Measurements from ENCODE around the gene LRP10.
"Not testable (repeated sequence)": the region's sequence is repeated elsewhere in the genome, so short reads cannot be mapped to it uniquely, and the experiment has no call there.

Gene LRP10

DNA sequence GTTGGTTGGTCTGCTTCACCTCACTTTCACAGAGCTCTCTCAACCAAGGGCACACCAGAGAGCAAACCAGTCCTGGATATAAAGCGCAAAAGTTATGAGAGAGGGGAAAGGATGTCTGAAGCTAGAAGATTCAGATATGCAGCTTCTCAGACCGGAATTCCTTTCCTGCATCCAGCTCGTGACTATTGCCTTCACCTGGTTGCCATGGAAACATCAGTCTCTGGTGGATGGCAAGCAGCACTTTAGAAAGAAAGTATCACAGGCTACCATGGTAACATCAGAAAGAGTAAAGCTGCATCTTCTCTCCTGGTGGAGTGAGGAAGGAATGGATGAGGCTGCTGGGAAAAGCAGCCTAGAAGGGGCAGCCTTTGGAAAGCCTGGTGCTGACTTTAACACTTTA, 25.2 kb downstream of the LRP10 start:
- Histone ChIP-seq H3K9me3 (ENCODE audit: control insufficient read depth, insufficient read depth, low read length) (no peaks in the 10 kb centered on the region), H3K36me3 (ENCODE audit: insufficient read depth, low read length) (0 out of 2 replicates have a peak, but pooled peaks cover 4% of the 10 kb centered on the region), H3K9ac (ENCODE audit: low read depth, low read length) (no peak overlapping the region), H3K4me1 (ENCODE audit: insufficient read depth, low read length) (peaks cover 6% of the 10 kb centered on the region)

DNA sequence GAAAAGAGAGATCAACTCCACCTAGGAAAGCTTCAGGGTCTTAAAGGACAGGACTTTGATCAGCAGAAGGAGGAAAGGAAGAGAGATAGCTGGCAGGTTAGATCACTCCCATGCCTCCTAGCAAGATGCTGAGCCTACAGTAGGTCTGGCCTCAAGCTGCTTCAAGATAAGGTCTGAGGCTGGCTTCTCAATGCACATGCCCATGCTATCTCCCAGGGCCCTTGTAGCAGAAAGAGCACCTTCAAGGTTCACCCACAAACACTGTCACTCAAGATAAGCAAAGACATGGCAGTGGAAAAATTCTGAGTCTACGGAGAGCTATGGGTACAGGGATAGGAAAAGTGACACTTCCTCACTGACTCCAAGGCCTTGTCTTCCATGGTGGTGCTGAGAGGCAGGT, 25.8 kb downstream of the LRP10 start:
- H3K4me1 ChIP-seq (ENCODE audit: insufficient read depth, low read length), result peaks cover 6% of the 10 kb centered on the region
- no peaks in the 10 kb centered on the region for H3K9me3 ChIP-seq (ENCODE audit: control insufficient read depth, insufficient read depth, low read length)
- 0 out of 2 replicates have a peak, but pooled peaks cover 5% of the 10 kb centered on the region for H3K36me3 ChIP-seq (ENCODE audit: insufficient read depth, low read length)
- H3K9ac ChIP-seq (ENCODE audit: low read depth, low read length), result no peak overlapping the region

DNA sequence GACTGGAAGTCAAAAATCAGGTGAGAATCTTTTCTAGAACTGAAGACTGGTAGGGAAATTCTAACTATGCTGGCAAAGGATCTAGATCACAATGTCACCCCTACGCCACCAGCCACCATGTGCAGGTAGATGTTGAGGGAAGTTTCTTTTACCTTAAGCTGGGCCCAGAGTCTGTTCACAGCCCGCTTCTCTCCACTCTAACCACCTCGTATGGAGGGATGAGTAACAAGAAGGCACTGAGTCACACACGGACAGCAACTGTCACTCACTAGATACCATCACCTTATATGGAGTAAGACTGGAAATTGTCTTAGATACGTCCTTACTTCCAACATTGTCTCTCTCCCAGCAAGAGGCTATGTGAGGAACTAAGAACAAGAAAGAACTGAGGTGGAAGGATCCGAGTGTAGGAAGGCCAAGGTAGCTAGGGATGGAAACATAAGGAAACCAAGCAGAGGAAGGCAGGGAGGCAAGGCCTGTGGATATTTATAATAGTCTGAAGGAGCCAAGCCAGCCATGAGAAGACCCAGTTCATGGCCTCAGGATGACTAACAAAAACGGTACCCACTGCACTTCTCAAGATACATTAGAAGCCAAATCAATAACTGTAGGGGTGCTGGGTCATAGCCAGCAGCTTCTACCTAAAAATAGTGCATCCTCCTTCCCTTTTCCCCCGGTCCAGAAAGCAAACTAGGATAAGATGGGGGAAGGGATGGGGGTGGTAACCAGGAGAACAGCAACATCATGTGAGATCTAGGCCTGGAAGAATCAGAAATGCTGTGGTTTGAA, 27.0 kb downstream of the LRP10 start:
- H3K9me3 ChIP-seq (ENCODE audit: control insufficient read depth, insufficient read depth, low read length), result no peaks in the 10 kb centered on the region
- peaks cover 6% of the 10 kb centered on the region for H3K4me1 ChIP-seq (ENCODE audit: insufficient read depth, low read length)
- H3K36me3 ChIP-seq (ENCODE audit: insufficient read depth, low read length), result 0 out of 2 replicates have a peak, but pooled peaks cover 5% of the 10 kb centered on the region
- no peak overlapping the region for H3K9ac ChIP-seq (ENCODE audit: low read depth, low read length)

DNA sequence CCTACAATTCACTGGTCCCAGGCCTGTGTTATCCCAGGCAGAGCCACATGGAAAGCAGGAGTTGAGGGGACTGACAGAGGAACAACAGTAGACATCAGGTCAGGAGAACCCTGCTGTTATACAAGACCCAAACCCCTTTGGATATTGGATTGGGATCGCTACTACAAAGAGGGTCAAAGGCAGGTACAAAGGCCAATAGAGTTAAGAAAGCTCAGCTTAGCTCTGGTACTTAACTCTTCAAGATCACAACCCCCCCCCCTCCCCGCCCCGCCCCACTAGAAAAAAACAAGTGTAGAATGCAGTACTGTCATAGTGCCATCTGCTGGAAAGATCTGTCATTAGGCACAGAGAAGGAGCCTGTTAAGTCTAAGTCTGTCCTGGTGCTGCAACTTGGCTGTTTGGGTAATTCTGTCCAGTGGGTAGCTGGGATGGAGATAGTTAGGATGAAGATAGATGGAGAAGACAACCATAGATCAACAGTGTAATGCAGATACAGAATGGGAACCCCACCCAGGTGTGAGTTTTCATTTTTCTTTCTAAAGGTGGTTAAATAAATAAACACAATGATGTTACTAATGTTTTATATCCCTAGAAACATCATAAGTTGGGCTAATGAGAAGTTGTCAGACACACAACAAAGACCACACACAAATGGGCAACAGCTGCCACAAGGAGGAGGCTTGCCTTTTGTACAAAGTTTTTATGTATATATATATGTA, 28.7 kb downstream of the LRP10 start:
- peaks cover 14% of the 10 kb centered on the region for H3K36me3 ChIP-seq (ENCODE audit: insufficient read depth, low read length)
- no peaks in the 10 kb centered on the region for H3K9me3 ChIP-seq (ENCODE audit: control insufficient read depth, insufficient read depth, low read length)
- H3K9ac ChIP-seq (ENCODE audit: low read depth, low read length), result no peak overlapping the region
- peaks cover 6% of the 10 kb centered on the region for H3K4me1 ChIP-seq (ENCODE audit: insufficient read depth, low read length)

DNA sequence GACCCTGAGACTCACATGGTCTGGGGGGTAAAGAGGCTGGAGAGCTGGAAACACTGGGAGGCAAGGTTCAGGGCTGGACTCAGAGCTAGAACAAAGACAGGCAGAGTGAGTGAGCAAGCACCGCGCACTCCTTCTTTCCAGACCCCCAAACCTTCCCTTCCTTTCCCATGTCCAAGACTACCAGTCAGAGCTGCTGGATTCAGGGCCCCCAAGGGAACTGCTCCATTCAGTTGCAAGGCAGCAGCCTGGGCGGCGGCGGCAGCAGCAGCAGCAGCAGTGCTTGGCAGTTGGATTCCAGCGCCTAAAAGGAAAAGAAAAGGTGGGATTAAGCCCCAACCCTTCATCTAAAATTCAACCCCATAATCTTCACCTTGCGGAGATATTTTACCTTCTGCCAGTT, 30.3 kb downstream of the LRP10 start:
- H3K9me3 ChIP-seq (ENCODE audit: control insufficient read depth, insufficient read depth, low read length), result no peaks in the 10 kb centered on the region
- peaks cover 6% of the 10 kb centered on the region for H3K4me1 ChIP-seq (ENCODE audit: insufficient read depth, low read length)
- H3K9ac ChIP-seq (ENCODE audit: low read depth, low read length), result no peak overlapping the region
- peaks cover 20% of the 10 kb centered on the region for H3K36me3 ChIP-seq (ENCODE audit: insufficient read depth, low read length)

DNA sequence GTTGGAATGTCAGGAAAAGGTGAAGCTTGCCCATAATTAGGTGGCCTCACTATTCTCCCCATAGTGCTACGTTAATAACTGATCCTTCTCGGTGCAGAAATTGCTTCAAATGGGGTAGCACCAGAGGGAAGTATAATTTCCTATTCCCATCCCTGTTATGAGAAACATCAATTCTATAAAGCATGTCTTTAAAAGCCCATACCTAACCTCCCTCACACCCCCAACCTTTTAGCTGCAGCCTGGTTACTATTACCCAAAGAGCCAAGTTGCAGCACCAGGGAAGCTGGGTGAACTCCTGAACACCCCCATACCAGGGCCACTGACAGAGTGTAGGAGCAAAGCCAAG, 32.2 kb downstream of the LRP10 start:
- Histone ChIP-seq H3K9ac (ENCODE audit: low read depth, low read length) (no peak overlapping the region), H3K4me1 (ENCODE audit: insufficient read depth, low read length) (peaks cover 6% of the 10 kb centered on the region), H3K36me3 (ENCODE audit: insufficient read depth, low read length) (peaks cover 20% of the 10 kb centered on the region), H3K9me3 (ENCODE audit: control insufficient read depth, insufficient read depth, low read length) (no peaks in the 10 kb centered on the region)

DNA sequence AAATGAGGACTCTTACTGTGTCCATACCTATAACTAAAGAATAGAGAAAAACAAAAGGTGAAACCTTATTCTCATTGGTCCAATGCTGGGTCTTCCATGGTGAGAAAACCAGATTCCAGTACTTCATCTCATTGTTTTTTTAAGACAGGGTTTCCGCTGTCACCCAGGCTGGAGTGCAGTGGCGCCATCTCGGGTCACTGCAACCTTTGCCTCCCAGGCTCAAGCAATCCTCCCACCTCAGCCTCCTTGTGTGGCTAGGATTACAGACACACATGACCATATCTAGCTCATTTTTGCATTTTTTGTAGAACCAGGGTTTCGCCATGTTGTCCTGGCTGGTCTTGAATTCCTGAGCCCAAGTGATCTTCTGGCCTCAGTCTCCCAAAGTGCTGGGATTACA, 34.1 kb downstream of the LRP10 start:
- Histone ChIP-seq H3K4me1 (ENCODE audit: insufficient read depth, low read length) (no peaks in the 10 kb centered on the region), H3K36me3 (ENCODE audit: insufficient read depth, low read length) (peaks cover 20% of the 10 kb centered on the region), H3K9ac (ENCODE audit: low read depth, low read length) (no peak overlapping the region), H3K9me3 (ENCODE audit: control insufficient read depth, insufficient read depth, low read length) (no peaks in the 10 kb centered on the region)

DNA sequence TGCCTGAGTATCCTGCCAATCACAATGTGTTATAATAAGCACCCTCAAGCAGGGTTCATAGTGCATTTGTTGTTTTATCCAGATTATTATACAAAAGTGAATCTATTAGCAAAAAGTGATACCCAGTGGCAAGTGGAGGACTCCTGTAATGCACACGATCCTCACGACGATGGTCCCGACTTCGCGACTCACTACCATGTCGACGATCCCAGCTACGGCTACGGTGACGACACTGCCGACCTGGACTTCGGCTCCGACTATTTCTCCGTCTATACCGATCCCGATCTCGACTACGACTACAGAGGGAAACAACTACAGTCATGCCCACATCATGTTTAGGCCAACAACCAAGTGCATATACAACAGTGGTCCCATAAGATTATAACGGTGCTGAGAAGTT, 34.5 kb downstream of the LRP10 start:
- Histone ChIP-seq H3K9me3 (ENCODE audit: control insufficient read depth, insufficient read depth, low read length) (no peaks in the 10 kb centered on the region), H3K9ac (ENCODE audit: low read depth, low read length) (no peak overlapping the region), H3K4me1 (ENCODE audit: insufficient read depth, low read length) (no peaks in the 10 kb centered on the region), H3K36me3 (ENCODE audit: insufficient read depth, low read length) (peaks cover 20% of the 10 kb centered on the region)

DNA sequence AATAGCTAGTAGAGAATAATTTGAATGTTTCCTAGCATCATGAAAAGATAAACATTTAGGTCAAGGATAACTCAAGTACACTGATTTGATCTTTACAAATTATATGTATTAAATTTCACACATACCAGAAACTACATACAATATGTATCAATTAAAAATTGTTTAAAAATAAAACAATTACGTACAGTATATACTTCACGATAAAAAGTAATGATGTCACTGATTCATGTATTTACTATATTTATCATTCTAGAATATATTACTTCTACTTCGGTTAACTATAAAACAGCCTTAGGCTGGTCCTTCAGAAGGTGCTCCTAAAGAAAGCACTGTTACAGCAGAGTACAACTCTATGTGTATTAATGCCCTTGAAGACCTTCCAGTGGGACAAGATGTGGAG, 35.9 kb downstream of the LRP10 start:
- Histone ChIP-seq H3K9ac (ENCODE audit: low read depth, low read length) (no peak overlapping the region), H3K9me3 (ENCODE audit: control insufficient read depth, insufficient read depth, low read length) (no peaks in the 10 kb centered on the region), H3K36me3 (ENCODE audit: insufficient read depth, low read length) (peaks cover 15% of the 10 kb centered on the region), H3K4me1 (ENCODE audit: insufficient read depth, low read length) (no peaks in the 10 kb centered on the region)

DNA sequence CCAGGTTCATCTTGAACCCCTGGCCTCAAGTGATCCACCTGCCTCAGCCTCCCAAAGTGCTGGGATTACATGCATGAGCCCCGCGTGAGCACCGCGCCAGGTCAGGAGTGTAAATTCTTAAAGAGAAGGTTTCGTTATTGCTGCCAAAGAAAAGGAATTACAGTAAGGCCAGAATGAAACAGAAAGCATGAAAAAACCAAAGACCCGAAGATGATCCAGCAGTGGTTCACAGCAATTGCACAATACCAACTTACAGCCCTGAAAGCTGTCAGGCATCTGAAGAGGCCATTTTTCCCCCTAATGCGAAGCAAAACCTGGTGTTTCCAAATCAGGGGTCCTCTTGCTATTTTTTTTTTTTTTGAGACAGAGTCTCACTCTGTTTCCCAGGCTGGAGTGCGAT, 37.1 kb downstream of the LRP10 start:
- Histone ChIP-seq H3K36me3 (ENCODE audit: insufficient read depth, low read length) (peaks cover 15% of the 10 kb centered on the region), H3K9me3 (ENCODE audit: control insufficient read depth, insufficient read depth, low read length) (no peaks in the 10 kb centered on the region), H3K4me1 (ENCODE audit: insufficient read depth, low read length) (no peaks in the 10 kb centered on the region), H3K9ac (ENCODE audit: low read depth, low read length) (no peak overlapping the region)

DNA sequence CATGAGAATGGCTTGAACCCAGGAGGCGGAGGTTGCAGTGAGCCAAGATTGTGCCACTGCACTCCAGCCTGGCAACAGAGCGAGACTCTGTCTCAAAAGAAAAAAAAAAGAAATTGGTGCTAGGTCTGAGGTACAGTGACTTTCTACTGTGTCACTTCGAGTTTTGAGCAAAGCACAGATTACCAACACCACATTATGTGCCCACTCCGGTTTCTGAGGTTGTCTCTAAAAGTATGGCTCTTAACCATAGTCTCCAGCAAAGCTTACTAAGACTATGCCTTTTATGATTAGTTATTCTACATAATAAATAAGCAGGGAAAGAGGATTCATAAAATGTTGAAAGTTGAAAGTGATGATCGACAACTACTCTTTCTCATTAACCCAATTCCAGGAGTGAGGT, 39.4 kb downstream of the LRP10 start:
- Histone ChIP-seq H3K9me3 (ENCODE audit: control insufficient read depth, insufficient read depth, low read length) (no peaks in the 10 kb centered on the region), H3K9ac (ENCODE audit: low read depth, low read length) (no peak overlapping the region), H3K36me3 (ENCODE audit: insufficient read depth, low read length) (peaks cover 5% of the 10 kb centered on the region), H3K4me1 (ENCODE audit: insufficient read depth, low read length) (no peaks in the 10 kb centered on the region)

DNA sequence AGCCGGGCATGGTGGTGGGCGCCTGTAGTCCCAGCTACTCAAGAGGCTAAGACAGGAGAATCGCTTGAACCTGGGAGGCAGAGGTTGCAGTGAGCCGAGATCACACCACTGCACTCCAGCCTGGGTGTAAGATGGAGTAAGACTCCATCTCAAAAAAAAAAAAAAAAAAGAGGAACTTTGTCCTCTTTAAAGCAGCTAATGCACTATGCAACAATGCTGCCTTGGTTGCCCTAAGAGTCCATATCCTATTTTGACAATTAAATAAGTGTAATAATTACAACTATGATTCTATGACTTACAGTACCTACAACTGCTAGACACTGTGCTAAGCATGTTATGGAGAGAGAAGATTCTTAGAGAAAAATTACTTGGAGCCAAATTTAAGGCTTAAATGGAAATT, 43.3 kb downstream of the LRP10 start:
- H3K4me1 ChIP-seq (ENCODE audit: insufficient read depth, low read length); H3K9me3 ChIP-seq (ENCODE audit: control insufficient read depth, insufficient read depth, low read length): not testable (repeated sequence)

DNA sequence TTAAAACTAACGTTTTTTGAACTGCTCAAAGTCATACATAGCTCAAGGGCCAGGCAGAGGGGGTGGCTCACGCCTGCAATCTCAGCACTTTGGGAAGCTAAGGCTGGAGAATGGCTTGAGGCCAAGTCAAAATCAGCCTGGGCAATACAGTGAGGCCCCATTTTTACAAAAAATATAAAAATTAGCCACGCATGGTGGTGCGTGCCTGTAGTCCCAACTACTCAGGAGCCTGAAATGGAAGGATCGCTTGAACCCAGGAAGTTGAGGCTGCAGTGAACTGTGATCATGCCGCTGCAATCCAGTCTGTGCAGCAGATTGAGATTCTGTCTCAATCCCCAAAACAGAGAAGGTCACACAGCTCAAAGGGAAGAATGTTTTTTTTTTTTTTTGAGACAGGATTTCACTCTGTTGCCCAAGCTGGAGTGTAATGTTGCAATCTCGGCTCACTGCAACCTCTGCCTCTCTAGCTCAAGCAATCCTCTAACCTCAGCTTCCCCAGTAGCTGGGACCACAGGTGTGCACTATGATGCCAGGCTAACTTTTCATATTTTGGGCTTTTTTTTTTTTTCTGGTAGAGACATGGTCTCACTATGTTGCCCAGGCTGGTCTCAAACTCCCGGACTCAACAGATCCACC, 44.5 kb downstream of the LRP10 start:
- no peaks in the 10 kb centered on the region for H3K9me3 ChIP-seq (ENCODE audit: control insufficient read depth, insufficient read depth, low read length)
- H3K36me3 ChIP-seq (ENCODE audit: insufficient read depth, low read length), result no peaks in the 10 kb centered on the region
- H3K9ac ChIP-seq (ENCODE audit: low read depth, low read length), result no peak overlapping the region
- peaks cover 9% of the 10 kb centered on the region; the same call in 1 of the 2 replicates for H3K4me1 ChIP-seq (ENCODE audit: insufficient read depth, low read length)

More for the DNA sequence above, 43.3 kb downstream of the LRP10 start:
- not testable (repeated sequence) for H3K9ac ChIP-seq (ENCODE audit: low read depth, low read length); H3K36me3 ChIP-seq (ENCODE audit: insufficient read depth, low read length)

DNA sequence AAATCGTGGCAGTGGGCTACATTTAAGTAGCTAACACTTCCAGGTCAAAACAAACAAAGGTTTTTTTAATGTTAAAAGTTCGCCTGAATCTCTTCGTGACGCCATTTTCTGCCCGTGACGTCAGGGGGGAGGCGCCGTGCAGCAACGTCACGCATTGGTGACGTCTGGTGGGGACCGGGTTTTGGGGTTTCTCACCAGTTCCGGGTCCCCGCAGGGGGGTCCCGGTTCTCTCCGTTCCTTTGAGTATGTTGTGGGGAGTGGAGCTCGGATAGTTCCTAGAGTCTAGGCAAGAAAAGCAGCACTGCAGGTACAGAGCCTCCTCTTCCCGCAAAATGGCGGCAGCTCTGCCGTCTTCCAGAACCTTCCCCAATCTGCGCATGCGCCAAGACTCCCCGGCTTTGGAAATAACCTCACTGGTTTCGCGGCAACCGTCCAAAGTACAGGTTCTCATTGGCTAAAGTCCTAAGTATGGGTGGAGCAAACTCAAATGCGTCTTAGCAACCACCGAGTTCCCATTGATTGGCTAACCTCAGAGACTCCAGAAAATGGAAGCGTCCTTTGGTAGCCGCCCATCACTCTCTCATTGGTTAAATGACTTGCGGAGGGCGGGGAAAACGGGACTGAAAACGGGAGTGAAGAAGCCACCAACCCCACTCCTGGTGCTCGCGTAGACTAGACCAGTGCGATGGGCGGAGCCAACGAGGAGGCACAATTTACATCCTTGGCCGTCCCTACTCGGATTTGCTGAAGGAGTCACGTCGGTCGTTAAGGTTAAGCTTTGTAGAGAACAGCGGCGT, 47.5 kb downstream of the LRP10 start, which contains the start of gene RBM23:
Gene RBM23, minus strand, starts transcription at position 346 of the 797 bp plus-strand sequence.
- Histone ChIP-seq H3K4me1 (ENCODE audit: insufficient read depth, low read length) (peaks cover 9% of the 10 kb centered on the region; the same call in 1 of the 2 replicates), H3K9me3 (ENCODE audit: control insufficient read depth, insufficient read depth, low read length) (no peaks in the 10 kb centered on the region), H3K9ac (ENCODE audit: low read depth, low read length) (peak within 1 kb of the TSS; percentile 76), H3K36me3 (ENCODE audit: insufficient read depth, low read length) (peaks cover 8% of the 10 kb centered on the region; the same call in 1 of the 2 replicates)

Measured in ES-I3 (cell line).